Sigmoid colon (tissue), 7 donors: ENCODE results near the gene TUBD1. TPM values are rescaled to one million over a fixed set of nuclear protein-coding genes. Genes with fewer than 3 reads are reported as not detected.
A peak's percentile ranks its signal among the peaks of the same experiment; 100 is the strongest.

Source experiments
- DNase-seq: peaks from one replicate; pipeline ENCODE4 v3.0.0-alpha.2; 2019
- H3K27ac ChIP-seq, 4 donors: fragments of 200-600 bp; sonication (generic); one replicate each; pipeline ENCODE4 v1.5.1; 2016 to 2019; ENCODE audit warnings: mild to moderate bottlenecking in 1 of 4
- H3K27me3 ChIP-seq, 3 donors: fragments of 200-600 bp; sonication (generic); one replicate each; pipeline ENCODE4 v1.5.1; 2019; ENCODE audit warnings: mild to moderate bottlenecking in 1 of 3
- H3K36me3 ChIP-seq, 4 donors: fragments of 200-600 bp; sonication (generic); one replicate each; pipeline ENCODE4 v1.5.1; 2016 to 2019
- H3K4me1 ChIP-seq, 4 donors: fragments of 200-600 bp; sonication (generic); one replicate each; pipeline ENCODE4 v1.5.1; 2017 to 2019
- H3K4me3 ChIP-seq, 4 donors: fragments of 200-600 bp; sonication (generic); one replicate each; pipeline ENCODE4 v1.5.1; 2017 to 2019; ENCODE audit warnings: mild to moderate bottlenecking in 2 of 4, moderate library complexity in 1 of 4
- H3K9me3 ChIP-seq, 4 donors: fragments of 200-600 bp in 3 of 4; sonication (generic) in 3 of 4; one replicate each; pipeline versions ENCODE4 v1.5.1 to v1.6.1; 2013 to 2019
- EP300 ChIP-seq, 4 donors: sonication (generic); formaldehyde crosslinking; IDR thresholded peaks; one replicate each; pipeline ENCODE4 v1.6.1; 2017; ENCODE audit warnings: antibody characterized with exemption in 4 of 4
- POLR2A ChIP-seq, 2 donors: fragments of 450-650 bp; IDR thresholded peaks; one replicate each; pipeline ENCODE4 v1.6.1; 2016; ENCODE audit warnings: antibody characterized with exemption in 2 of 2, mild to moderate bottlenecking in 2 of 2, moderate library complexity in 2 of 2
- POLR2AphosphoS5 ChIP-seq, 4 donors: sonication (generic); formaldehyde crosslinking; IDR thresholded peaks; one replicate each; pipeline ENCODE4 v1.6.1; 2017; ENCODE audit warnings: antibody characterized with exemption in 4 of 4
- WGBS, 2 donors: extraction: QIAGEN DNeasy Blood & Tissue Kit; methylation state at CpG; one replicate each; pipeline ENCODE4 v1.1.7; 2013; 5-methylcytosine and 5-hydroxymethylcytosine counted together
- intact Hi-C: fragments of 100-400 bp; cut with DNase I; formaldehyde crosslinking; loops from one replicate; pipeline ENCODE4 v1.15.1; 2023
- polyA plus RNA-seq, 3 donors: library from polyadenylated mRNA; stranded (reverse); fragments of 200-250 nt; gene quantifications; one replicate each; pipeline ENCODE4 v1.2.3, GENCODE V29; 2013
- total RNA-seq, 4 donors: library from RNA; depleted of rRNA; stranded (reverse); fragments of >200 nt; gene quantifications; one replicate each; pipeline ENCODE4 v1.1.0, GENCODE V29; 2016
- TF ChIP-seq, protein P1 (sequence below), 4 experiments: fragments of 450-650 bp in 3 of 4; fragments of 200-600 bp in 1 of 4; IDR thresholded peaks; one replicate each; pipeline ENCODE4 v1.5.1; 2016 to 2019; ENCODE audit warnings: antibody characterized with exemption in 4 of 4, mild to moderate bottlenecking in 3 of 4, moderate library complexity in 2 of 4
- donor health status: healthy with polysubstance abuse.
- donor health status: Bipolar disorder and iron deficiency.
- donor health status: healthy.

Gene TUBD1
- total and polyA plus RNA-seq, 7 donors: 3.9 to 23.2 (median 13.8) TPM

DNA sequence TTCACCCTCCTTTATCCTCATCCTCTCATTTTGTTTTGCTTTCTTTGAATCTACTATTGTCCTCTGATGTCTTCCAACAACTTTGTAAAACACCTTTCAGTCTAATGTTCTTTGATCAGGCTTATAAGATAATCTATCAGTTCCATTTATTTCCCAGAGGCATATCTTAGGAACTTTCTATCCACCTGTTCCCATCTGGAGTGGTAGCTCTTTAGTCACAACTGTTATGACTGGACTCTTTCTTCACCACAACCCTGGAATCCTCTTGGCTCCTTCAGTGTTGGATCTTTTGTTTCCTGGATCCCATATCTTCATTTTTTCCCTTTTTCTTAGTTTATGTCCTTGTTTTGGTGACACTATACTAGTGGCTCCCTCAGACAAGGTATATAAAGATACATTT, 23.7 kb upstream of the TUBD1 start:
- Histone ChIP-seq H3K4me1 (no peaks in the 10 kb centered on the region), H3K27me3 (no peaks in the 10 kb centered on the region), H3K9me3 (no peaks in the 10 kb centered on the region), H3K4me3 (no peak overlapping the region), H3K27ac (no peak overlapping the region), H3K36me3 (peaks cover 14 to 94% (median 37%) of the 10 kb centered on the region in 4 donors)
- intact Hi-C loops: no loop called here
- no peak for DNase-seq
- TF ChIP-seq, protein P1, sequence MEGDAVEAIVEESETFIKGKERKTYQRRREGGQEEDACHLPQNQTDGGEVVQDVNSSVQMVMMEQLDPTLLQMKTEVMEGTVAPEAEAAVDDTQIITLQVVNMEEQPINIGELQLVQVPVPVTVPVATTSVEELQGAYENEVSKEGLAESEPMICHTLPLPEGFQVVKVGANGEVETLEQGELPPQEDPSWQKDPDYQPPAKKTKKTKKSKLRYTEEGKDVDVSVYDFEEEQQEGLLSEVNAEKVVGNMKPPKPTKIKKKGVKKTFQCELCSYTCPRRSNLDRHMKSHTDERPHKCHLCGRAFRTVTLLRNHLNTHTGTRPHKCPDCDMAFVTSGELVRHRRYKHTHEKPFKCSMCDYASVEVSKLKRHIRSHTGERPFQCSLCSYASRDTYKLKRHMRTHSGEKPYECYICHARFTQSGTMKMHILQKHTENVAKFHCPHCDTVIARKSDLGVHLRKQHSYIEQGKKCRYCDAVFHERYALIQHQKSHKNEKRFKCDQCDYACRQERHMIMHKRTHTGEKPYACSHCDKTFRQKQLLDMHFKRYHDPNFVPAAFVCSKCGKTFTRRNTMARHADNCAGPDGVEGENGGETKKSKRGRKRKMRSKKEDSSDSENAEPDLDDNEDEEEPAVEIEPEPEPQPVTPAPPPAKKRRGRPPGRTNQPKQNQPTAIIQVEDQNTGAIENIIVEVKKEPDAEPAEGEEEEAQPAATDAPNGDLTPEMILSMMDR (IDR thresholded peaks at IDR 0.05): no peak
- TF ChIP-seq POLR2AphosphoS5 (IDR thresholded peaks at IDR 0.05): no peak
- TF ChIP-seq EP300 (IDR thresholded peaks at IDR 0.05): no peak
- TF ChIP-seq POLR2A (IDR thresholded peaks at IDR 0.05): no peak

DNA sequence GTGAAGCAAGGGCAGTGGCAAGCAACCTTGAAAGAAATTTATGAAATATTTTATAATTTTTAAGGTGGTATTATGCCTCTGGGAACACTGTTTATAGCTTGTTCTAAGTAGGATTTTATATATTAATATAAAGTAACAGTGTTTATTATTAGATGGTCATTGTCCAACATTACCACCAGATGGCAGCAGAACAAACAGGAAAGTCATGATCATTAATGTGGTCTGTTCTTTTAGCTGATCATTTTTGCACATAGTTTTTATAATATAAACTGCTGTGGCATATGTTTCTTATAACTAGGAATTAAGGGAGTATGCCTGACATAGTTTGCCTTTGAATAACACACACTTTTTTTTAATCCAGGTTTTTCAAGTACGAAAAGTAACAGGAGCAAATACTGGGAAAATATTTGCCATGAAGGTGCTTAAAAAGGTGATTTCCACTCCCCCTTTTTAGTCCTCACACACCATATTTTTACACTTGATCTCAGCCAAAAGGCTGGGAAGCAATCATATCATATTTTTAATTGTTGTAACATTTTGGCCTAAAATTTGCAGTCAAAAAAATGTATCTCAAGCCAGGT, 21.6 kb upstream of the TUBD1 start:
- Histone ChIP-seq H3K36me3 (peaks cover 14 to 84% (median 33%) of the 10 kb centered on the region in 4 donors), H3K9me3 (no peaks in the 10 kb centered on the region), H3K27ac (no peak overlapping the region), H3K4me3 (no peak overlapping the region), H3K4me1 (no peaks in the 10 kb centered on the region), H3K27me3 (no peaks in the 10 kb centered on the region)
- DNase-seq: no peak
- intact Hi-C loops: loop anchor here (5.0 kb wide), 1 partner anchor 123 kb away; no protein-coding TSS in a partner anchor
- WGBS, 2 donors: 85 to 87% methylated on average over 1 of the region's 1 CpG
- TF ChIP-seq, protein P1 (IDR thresholded peaks at IDR 0.05): peak in 2 of 4 experiments; percentile 43 to 63
- TF ChIP-seq EP300 (IDR thresholded peaks at IDR 0.05): no peak

DNA sequence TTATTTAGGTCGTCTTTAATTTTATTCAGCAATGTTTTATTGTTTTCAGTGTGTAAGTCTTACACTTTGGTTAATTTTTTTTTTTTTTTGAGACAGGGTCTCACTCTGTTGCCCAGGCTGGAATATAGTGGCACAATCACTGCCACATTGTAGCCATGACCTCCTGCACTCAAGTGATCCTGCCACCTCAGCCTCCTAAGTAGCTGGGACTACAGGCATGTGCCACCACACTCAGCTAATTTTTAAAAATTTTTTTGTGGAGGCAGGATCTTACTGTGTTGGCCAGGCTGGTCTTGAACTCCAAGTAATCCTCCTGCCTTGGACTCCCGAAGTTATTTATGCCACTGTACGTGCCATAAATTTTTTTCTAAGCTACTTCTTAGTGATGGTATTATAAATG, 14.7 kb upstream of the TUBD1 start:
- Histone ChIP-seq H3K4me3 (no peak overlapping the region), H3K27me3 (no peaks in the 10 kb centered on the region), H3K9me3 (no peaks in the 10 kb centered on the region), H3K4me1 (peaks cover 0 to 4% (median 0%) of the 10 kb centered on the region in 4 donors), H3K27ac (no peak overlapping the region), H3K36me3 (peaks cover under 1 to 20% (median 2%) of the 10 kb centered on the region in 4 donors)
- WGBS, 2 donors: 91% methylated on average over 3 of the region's 3 CpGs
- intact Hi-C loops: no loop called here
- no peak for DNase-seq
- TF ChIP-seq POLR2AphosphoS5 (IDR thresholded peaks at IDR 0.05) (no peak), EP300 (IDR thresholded peaks at IDR 0.05) (no peak), POLR2A (IDR thresholded peaks at IDR 0.05) (no peak)
- TF ChIP-seq, protein P1 (IDR thresholded peaks at IDR 0.05): no peak

DNA sequence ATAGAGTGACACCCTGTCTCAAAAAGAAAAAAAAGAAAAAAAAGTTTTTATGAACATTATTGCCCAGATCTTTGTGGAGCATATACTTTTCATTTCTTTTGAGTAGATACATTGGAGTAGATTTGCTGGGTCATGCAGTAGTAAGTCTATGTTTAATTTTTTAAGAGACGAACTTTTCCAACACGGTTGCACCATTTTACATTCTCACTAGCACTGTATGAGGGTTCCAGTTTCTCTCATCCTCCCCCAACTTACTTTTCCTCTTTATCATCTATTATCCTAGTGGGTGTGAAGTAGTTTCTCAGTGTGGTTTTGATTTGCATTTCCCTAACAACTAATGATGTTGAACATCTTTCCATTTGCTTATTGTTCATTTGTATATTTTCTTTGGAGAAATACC, 10.7 kb upstream of the TUBD1 start:
- H3K9me3 ChIP-seq: no peaks in the 10 kb centered on the region
- intact Hi-C loops: no loop called here
- TF ChIP-seq, protein P1 (IDR thresholded peaks at IDR 0.05): no peak
- DNase-seq: no peak
- H3K4me1 ChIP-seq: peaks cover 0 to 7% (median 2%) of the 10 kb centered on the region in 4 donors
- H3K36me3 ChIP-seq: no peaks in the 10 kb centered on the region
- no peaks in the 10 kb centered on the region for H3K27me3 ChIP-seq
- WGBS, 2 donors: 86 to 88% methylated on average over 2 of the region's 2 CpGs
- H3K27ac ChIP-seq: no peak overlapping the region
- no peak overlapping the region for H3K4me3 ChIP-seq

DNA sequence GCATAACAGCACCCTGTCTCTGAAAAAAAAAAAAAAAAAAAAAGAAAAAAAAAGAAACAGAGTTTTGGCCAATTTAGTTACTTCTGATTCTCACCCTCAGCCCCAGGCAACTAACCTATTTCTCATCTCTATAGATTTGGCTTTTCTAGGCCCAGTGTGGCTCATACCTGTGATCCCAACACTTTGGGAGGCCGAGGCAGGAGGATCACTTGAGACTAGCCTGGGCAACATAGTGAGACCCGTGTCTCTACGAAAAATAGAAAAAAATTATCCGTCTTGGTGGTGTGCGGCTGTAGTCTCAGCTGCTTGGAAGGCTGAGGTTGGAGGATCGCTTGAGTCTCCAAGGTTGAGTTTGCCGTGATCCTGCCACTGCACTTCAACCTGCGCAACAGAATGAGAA, 8.9 kb upstream of the TUBD1 start:
- Histone ChIP-seq H3K9me3 (no peaks in the 10 kb centered on the region), H3K4me1 (peaks cover 0 to 9% (median 2%) of the 10 kb centered on the region in 4 donors), H3K4me3 (no peak overlapping the region), H3K27ac (no peak overlapping the region), H3K27me3 (no peaks in the 10 kb centered on the region), H3K36me3 (no peaks in the 10 kb centered on the region)
- intact Hi-C loops: no loop called here
- TF ChIP-seq EP300 (IDR thresholded peaks at IDR 0.05) (no peak), POLR2A (IDR thresholded peaks at IDR 0.05) (no peak), POLR2AphosphoS5 (IDR thresholded peaks at IDR 0.05) (no peak)
- TF ChIP-seq, protein P1 (IDR thresholded peaks at IDR 0.05): no peak
- DNase-seq: no peak
- 97 to 98% methylated on average over 8 of the region's 8 CpGs for WGBS, 2 donors
